Smooth muscle cell (in vitro differentiated cells): ENCODE results near the gene DNAH17. TPM values are rescaled to one million over a fixed set of nuclear protein-coding genes. Genes with fewer than 3 reads are reported as not detected.
A peak's percentile ranks its signal among the peaks of the same experiment; 100 is the strongest.

ENCODE experiments used
- DNase-seq: peaks from one replicate; lab custom pipeline; 2025; ENCODE audit not compliant: unreplicated experiment; lab: John Stamatoyannopoulos, UW
- H2AFZ ChIP-seq: fragments of 200-600 bp; sonication (generic); 2 replicates; pipeline ENCODE4 v1.6.0; 2016; ENCODE audit warnings: antibody characterized with exemption, low read depth, mild to moderate bottlenecking
- H3F3A ChIP-seq: fragments of 200-600 bp; sonication (generic); 2 replicates; pipeline ENCODE4 v1.6.0; 2017; ENCODE audit warnings: antibody characterized with exemption, low read depth
- H3K27ac ChIP-seq: fragments of 200-600 bp; sonication (generic); 2 replicates; pipeline ENCODE4 v1.5.1; 2016; ENCODE audit warnings: low read depth, mild to moderate bottlenecking
- H3K27me3 ChIP-seq: fragments of 200-600 bp; sonication (generic); 2 replicates; pipeline ENCODE4 v1.6.1; 2016; ENCODE audit warnings: low read depth, mild to moderate bottlenecking
- H3K36me3 ChIP-seq: fragments of 200-600 bp; sonication (generic); 2 replicates; pipeline ENCODE4 v1.5.1; 2016; ENCODE audit warnings: low read depth
- H3K4me1 ChIP-seq: fragments of 200-600 bp; sonication (generic); 2 replicates; pipeline ENCODE4 v1.5.1; 2016; ENCODE audit warnings: low read depth
- H3K4me2 ChIP-seq: fragments of 200-600 bp; sonication (generic); 2 replicates; pipeline ENCODE4 v1.6.0; 2016; ENCODE audit warnings: mild to moderate bottlenecking
- H3K4me3 ChIP-seq: fragments of 200-600 bp; sonication (generic); 2 replicates; pipeline ENCODE4 v1.5.1; 2016; ENCODE audit warnings: mild to moderate bottlenecking
- H3K79me2 ChIP-seq: fragments of 200-600 bp; sonication (generic); 2 replicates; pipeline ENCODE4 v1.6.0; 2016; ENCODE audit warnings: low read depth, mild to moderate bottlenecking
- H3K9ac ChIP-seq: fragments of 200-600 bp; sonication (generic); 2 replicates; pipeline ENCODE4 v1.6.0; 2016; ENCODE audit warnings: low read depth
- H3K9me3 ChIP-seq: fragments of 200-600 bp; sonication (generic); replicated peaks from 2 replicates; pipeline ENCODE4 v1.5.1; 2016; ENCODE audit warnings: low read depth
- H4K20me1 ChIP-seq: fragments of 200-600 bp; sonication (generic); 2 replicates; pipeline ENCODE4 v1.6.0; 2016; ENCODE audit warnings: low read depth
- CTCF ChIP-seq: fragments of 200-600 bp; sonication (generic); IDR thresholded peaks from 2 replicates; pipeline ENCODE4 v1.5.1; 2017; ENCODE audit warnings: borderline replicate concordance, mild to moderate bottlenecking, antibody characterized with exemption; ENCODE audit not compliant: insufficient read depth, poor library complexity, severe bottlenecking
- WGBS: methylation state at CpG from one replicate; pipeline ENCODE4 v1.1.7; 2016; ENCODE audit warnings: low lambda C conversion rate; 5-methylcytosine and 5-hydroxymethylcytosine counted together
- polyA plus RNA-seq: library from polyadenylated mRNA; unstranded; fragments of >200 nt; fragmentation: Nextera tagmentation; extraction: Ambion mirVana; gene quantifications from 2 replicates; pipeline ENCODE4 v1.2.1, GENCODE V29; 2016
- total RNA-seq: library from RNA; depleted of rRNA; stranded (reverse); fragments of >200 nt; gene quantifications from 2 replicates; pipeline ENCODE4 v1.2.3, GENCODE V29; 2014

DNAH17 gene
- total and polyA plus RNA-seq, 2 experiments from 2014 or later, result 0.18 to 0.98 TPM

- H3K27me3 ChIP-seq, result no peaks in the 10 kb centered on the region
- no peak overlapping the region for H3K4me3 ChIP-seq
- no peak overlapping the region for H3K9ac ChIP-seq
- 10% methylated on average over 6 of the region's 6 CpGs for WGBS
- no peaks in the 10 kb centered on the region for H3K9me3 ChIP-seq
- no peak for TF ChIP-seq CTCF
- H3F3A ChIP-seq, result peaks cover 5% of the 10 kb centered on the region
- no peak overlapping the region for H3K27ac ChIP-seq
- H4K20me1 ChIP-seq, result no peaks in the 10 kb centered on the region
- no peak overlapping the region for H2AFZ ChIP-seq
- H3K4me2 ChIP-seq, result peak overlapping the region; percentile 36
- H3K79me2 ChIP-seq, result no peaks in the 10 kb centered on the region
- no peaks in the 10 kb centered on the region for H3K36me3 ChIP-seq
- no peak for DNase-seq
- peaks cover 4% of the 10 kb centered on the region for H3K4me1 ChIP-seq
Observed at GRCh38 chr17:78611607-78612006, 34.4 kb upstream of the DNAH17 start.

GRCh38 chr17:78610951-78611511 is 33.8 kb upstream of the DNAH17 start:
- Histone ChIP-seq H3K27me3 (no peaks in the 10 kb centered on the region), H4K20me1 (no peaks in the 10 kb centered on the region), H3K4me2 (peak overlapping the region; percentile 36), H2AFZ (no peak overlapping the region), H3K9me3 (no peaks in the 10 kb centered on the region), H3K36me3 (no peaks in the 10 kb centered on the region), H3F3A (peaks cover 5% of the 10 kb centered on the region), H3K4me1 (peaks cover 4% of the 10 kb centered on the region), H3K27ac (no peak overlapping the region), H3K9ac (no peak overlapping the region), H3K79me2 (no peaks in the 10 kb centered on the region), H3K4me3 (no peak overlapping the region)
- 78% methylated on average over 10 of the region's 10 CpGs for WGBS
- no peak for TF ChIP-seq CTCF
- no peak for DNase-seq

- 79% methylated on average over 8 of the region's 8 CpGs for WGBS
- H3K4me2 ChIP-seq, result no peak overlapping the region
- no peak for DNase-seq
Observed at GRCh38 chr17:78609191-78609641, 32.0 kb upstream of the DNAH17 start.

More at GRCh38 chr17:78609191-78609641, 32.0 kb upstream of the DNAH17 start:
- H4K20me1 ChIP-seq, result no peaks in the 10 kb centered on the region
- H3K27me3 ChIP-seq, result no peaks in the 10 kb centered on the region
- H3K4me3 ChIP-seq, result no peak overlapping the region
- peaks cover 5% of the 10 kb centered on the region for H3F3A ChIP-seq
- no peaks in the 10 kb centered on the region for H3K36me3 ChIP-seq
- no peak for TF ChIP-seq CTCF
- no peak overlapping the region for H3K9ac ChIP-seq
- H3K4me1 ChIP-seq, result peaks cover 4% of the 10 kb centered on the region
- no peak overlapping the region for H3K27ac ChIP-seq
- no peaks in the 10 kb centered on the region for H3K9me3 ChIP-seq
- H3K79me2 ChIP-seq, result no peaks in the 10 kb centered on the region
- no peak overlapping the region for H2AFZ ChIP-seq
